HepG2 (cell line): ENCODE data around the gene NOMO2. TPM values are rescaled to one million over a fixed set of nuclear protein-coding genes. Genes with fewer than 3 reads are reported as not detected.
"Not testable (repeated sequence)": the region's sequence is repeated elsewhere in the genome, so short reads cannot be mapped to it uniquely, and the experiment has no call there.

ENCODE experiments used
- ARID5B ChIP-seq: IDR thresholded peaks from 2 replicates; pipeline ENCODE4 v1.4.0; 2020; ENCODE audit warnings: mild to moderate bottlenecking, missing genetic modification reagents
- FOXA1 ChIP-seq, 2 experiments: fragments of 450-650 bp in 1 of 2; sonication (generic) in 1 of 2; formaldehyde crosslinking in 1 of 2; IDR thresholded peaks; 2 replicates each; pipeline versions ENCODE4 v1.4.0 to v1.6.1; 2016 to 2020; ENCODE audit warnings: missing genetic modification reagents in 1 of 2
- FOXA3 ChIP-seq: IDR thresholded peaks from 2 replicates; pipeline ENCODE4 v1.6.1; 2016; ENCODE audit warnings: missing genetic modification reagents, missing compliant biosample characterization
- FOXP4 ChIP-seq: sonication (generic); formaldehyde crosslinking; IDR thresholded peaks from 2 replicates; pipeline ENCODE4 v1.4.0; 2020; ENCODE audit warnings: missing genetic modification reagents
- MED1 ChIP-seq: sonication (generic); formaldehyde crosslinking; IDR thresholded peaks from 2 replicates; pipeline ENCODE4 v1.4.0; 2020; ENCODE audit warnings: missing genetic modification reagents
- SKI ChIP-seq: fragments of 450-650 bp; IDR thresholded peaks from one replicate; pipeline ENCODE4 v1.6.1; 2018; ENCODE audit warnings: mild to moderate bottlenecking; ENCODE audit not compliant: partially characterized antibody
- SOX5 ChIP-seq: IDR thresholded peaks from 2 replicates; pipeline ENCODE4 v1.6.1; 2016; ENCODE audit warnings: borderline replicate concordance
- SOX6 ChIP-seq, 2 experiments: fragments of 450-650 bp in 1 of 2; sonication (generic) in 1 of 2; formaldehyde crosslinking in 1 of 2; IDR thresholded peaks; 2 replicates each; pipeline versions ENCODE4 v1.4.0 to v1.6.1; 2017 to 2020; ENCODE audit warnings: antibody characterized with exemption in 1 of 2, mild to moderate bottlenecking in 1 of 2, missing genetic modification reagents in 1 of 2
- polyA plus RNA-seq, 8 experiments: library from polyadenylated mRNA; depleted of rRNA in 3 of 8; stranded (reverse) in 7 of 8; unstranded in 1 of 8; fragments of >200 nt; fragmentation: Illumina TruSeq in 4 of 8; extraction: Trizol in 4 of 8; gene quantifications; 2 replicates each; pipeline versions ENCODE4 v1.2.1 to v1.2.3, GENCODE V29; 2011 to 2016; ENCODE audit warnings: low read depth in 4 of 8, missing spikeins in 1 of 8, mixed read lengths in 1 of 8; ENCODE audit not compliant: insufficient read depth in 1 of 8
- total RNA-seq, 5 experiments: library from RNA; depleted of rRNA; stranded (reverse); fragments of >200 nt; fragmentation: Illumina TruSeq; extraction: Trizol; gene quantifications; 2 replicates each; pipeline ENCODE4 v1.2.3, GENCODE V29; 2016; ENCODE audit warnings: low read depth in 1 of 5

Gene NOMO2
- total and polyA plus RNA-seq, 2 of the 13 experiments (the other 11 are each of a cell fraction or from before 2014, with no cell fraction given), result 217 to 372 TPM

GRCh38 chr16:18610147-18610803 is 48.4 kb upstream of the NOMO2 start (continued):
- TF ChIP-seq ARID5B (CRISPR knock-in tag), result peak; percentile 50
- peak; percentile 56 for TF ChIP-seq SKI
- peak; percentile 52 for TF ChIP-seq FOXA3
- TF ChIP-seq SOX6 (IDR thresholded peaks at IDR 0.05); FOXA1 (CRISPR knock-in tag; IDR thresholded peaks at IDR 0.05): not testable (repeated sequence)
- TF ChIP-seq SOX6 (CRISPR knock-in tag; IDR thresholded peaks at IDR 0.05), result peak; percentile 72
- 0 out of 2 replicates have a peak, but pooled peaks have one; percentile 5 for TF ChIP-seq MED1 (CRISPR knock-in tag)
- TF ChIP-seq FOXP4 (CRISPR knock-in tag), result peak; percentile 30; the same call in 1 of the 2 replicates
- TF ChIP-seq FOXA1 (IDR thresholded peaks at IDR 0.05), result peak; percentile 43; the same call in 1 of the 2 replicates
- TF ChIP-seq SOX5, result peak; percentile 62; the same call in 1 of the 2 replicates
